Measurements from ENCODE around the gene PHLDB2.

DNA sequence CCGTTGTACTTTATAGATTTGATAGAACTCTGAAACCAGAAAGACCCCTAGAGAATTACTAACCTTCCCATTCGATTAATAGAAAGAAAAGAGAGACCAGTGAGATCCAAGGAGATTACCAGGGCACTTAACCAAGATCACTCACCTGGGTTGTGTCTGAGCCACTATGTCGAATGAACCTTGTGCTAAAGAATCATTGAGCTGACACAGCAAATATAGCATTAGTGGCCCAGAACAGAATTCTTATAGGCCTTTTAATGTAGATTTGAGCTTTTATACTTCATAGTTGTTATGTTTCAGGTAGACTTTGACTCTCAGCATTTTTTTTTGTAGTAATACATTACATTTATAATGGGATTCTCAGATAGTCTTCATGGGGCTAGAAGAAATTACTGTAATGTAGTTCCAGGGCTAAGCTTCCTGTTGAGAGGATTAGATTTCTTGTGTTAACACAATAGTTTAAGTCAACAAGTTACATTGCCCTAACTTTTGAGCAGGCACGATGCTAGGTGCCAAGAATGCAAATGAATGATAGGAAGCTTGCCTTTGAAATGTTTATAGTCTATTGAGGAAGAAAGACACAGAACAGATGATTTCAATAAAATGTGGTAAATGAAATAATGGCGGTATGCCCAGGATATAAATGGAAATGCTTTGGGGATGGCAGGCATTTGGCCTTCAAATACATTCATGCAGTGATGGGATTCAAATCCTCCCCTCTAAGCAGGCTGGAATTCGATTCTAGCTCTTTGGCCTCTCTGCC lies 95.3 kb downstream of the PHLDB2 start:
- TF ChIP-seq, protein P1, sequence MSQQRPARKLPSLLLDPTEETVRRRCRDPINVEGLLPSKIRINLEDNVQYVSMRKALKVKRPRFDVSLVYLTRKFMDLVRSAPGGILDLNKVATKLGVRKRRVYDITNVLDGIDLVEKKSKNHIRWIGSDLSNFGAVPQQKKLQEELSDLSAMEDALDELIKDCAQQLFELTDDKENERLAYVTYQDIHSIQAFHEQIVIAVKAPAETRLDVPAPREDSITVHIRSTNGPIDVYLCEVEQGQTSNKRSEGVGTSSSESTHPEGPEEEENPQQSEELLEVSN (IDR thresholded peaks at IDR 0.05; ENCODE audit: borderline replicate concordance, low read depth), result no peak
- TF ChIP-seq EP300 (IDR thresholded peaks at IDR 0.05), result no peak
- no peak for TF ChIP-seq GATA3 (IDR thresholded peaks at IDR 0.05; ENCODE audit: borderline replicate concordance)
- TF ChIP-seq RNF2 (IDR thresholded peaks at IDR 0.05; ENCODE audit: borderline replicate concordance, low read depth), result no peak
- TF ChIP-seq, protein P2, sequence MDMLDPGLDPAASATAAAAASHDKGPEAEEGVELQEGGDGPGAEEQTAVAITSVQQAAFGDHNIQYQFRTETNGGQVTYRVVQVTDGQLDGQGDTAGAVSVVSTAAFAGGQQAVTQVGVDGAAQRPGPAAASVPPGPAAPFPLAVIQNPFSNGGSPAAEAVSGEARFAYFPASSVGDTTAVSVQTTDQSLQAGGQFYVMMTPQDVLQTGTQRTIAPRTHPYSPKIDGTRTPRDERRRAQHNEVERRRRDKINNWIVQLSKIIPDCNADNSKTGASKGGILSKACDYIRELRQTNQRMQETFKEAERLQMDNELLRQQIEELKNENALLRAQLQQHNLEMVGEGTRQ (IDR thresholded peaks at IDR 0.05), result no peak
- TF ChIP-seq BHLHE40 (IDR thresholded peaks at IDR 0.05; ENCODE audit: low read depth, low read length), result no peak
- TF ChIP-seq, protein P3, sequence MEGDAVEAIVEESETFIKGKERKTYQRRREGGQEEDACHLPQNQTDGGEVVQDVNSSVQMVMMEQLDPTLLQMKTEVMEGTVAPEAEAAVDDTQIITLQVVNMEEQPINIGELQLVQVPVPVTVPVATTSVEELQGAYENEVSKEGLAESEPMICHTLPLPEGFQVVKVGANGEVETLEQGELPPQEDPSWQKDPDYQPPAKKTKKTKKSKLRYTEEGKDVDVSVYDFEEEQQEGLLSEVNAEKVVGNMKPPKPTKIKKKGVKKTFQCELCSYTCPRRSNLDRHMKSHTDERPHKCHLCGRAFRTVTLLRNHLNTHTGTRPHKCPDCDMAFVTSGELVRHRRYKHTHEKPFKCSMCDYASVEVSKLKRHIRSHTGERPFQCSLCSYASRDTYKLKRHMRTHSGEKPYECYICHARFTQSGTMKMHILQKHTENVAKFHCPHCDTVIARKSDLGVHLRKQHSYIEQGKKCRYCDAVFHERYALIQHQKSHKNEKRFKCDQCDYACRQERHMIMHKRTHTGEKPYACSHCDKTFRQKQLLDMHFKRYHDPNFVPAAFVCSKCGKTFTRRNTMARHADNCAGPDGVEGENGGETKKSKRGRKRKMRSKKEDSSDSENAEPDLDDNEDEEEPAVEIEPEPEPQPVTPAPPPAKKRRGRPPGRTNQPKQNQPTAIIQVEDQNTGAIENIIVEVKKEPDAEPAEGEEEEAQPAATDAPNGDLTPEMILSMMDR (IDR thresholded peaks at IDR 0.05), result no peak
- TF ChIP-seq, protein P4, sequence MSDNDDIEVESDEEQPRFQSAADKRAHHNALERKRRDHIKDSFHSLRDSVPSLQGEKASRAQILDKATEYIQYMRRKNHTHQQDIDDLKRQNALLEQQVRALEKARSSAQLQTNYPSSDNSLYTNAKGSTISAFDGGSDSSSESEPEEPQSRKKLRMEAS (IDR thresholded peaks at IDR 0.05), result no peak
- peak; percentile 84 for TF ChIP-seq MAFK (IDR thresholded peaks at IDR 0.05; ENCODE audit: partially characterized antibody)
- TF ChIP-seq HDAC2 (IDR thresholded peaks at IDR 0.05), result no peak
- TF ChIP-seq RAD21 (conservative IDR thresholded peaks at IDR 0.05 in 1 of 2, IDR thresholded peaks at IDR 0.05 in 1 of 2), result no peak
- TF ChIP-seq JUNB (IDR thresholded peaks at IDR 0.05), result no peak
